ENCODE results near the gene SCFD1. TPM values are rescaled to one million over a fixed set of nuclear protein-coding genes. Genes with fewer than 3 reads are reported as not detected.

The SCFD1 gene
- total RNA-seq, 6 experiments from 2014 or later, result 26.5 to 44.6 (median 34.8) TPM

DNA sequence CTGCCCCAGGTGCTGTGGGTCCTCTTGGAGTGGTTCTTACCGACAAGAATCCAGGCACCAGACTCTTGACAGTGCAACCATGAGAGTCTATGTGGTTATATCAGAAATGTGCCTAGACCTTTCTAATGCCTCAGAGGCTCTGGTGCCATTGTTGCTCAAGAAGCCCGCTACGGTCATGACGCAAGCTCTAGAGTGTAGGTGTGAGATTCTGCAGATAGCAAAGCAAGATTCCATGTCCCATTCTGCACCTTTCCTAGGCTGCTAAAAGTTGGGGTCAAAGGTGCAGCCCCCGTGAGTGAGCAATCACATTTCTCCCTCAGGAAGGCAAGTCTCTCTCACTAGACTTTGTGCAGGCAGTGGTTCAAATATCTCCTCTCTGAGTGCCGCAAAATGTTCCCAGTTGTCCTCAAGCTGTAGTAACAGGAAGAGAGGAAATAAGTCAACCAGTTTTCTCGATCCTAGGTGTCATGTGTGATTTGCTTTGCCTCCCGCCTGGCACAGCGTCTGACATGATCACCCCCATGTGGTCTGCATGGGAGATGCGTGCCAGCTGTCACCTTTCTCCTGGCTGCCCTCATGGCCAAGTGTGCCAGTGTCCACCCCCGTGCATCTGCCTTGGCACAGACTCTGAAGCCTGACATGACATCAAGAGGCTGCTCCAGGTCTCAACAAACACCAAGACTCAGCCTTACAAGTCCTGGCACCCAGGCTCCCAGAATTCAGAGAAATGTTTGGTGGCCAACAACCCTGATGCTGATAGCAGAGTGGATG is 129.7 kb downstream of the SCFD1 start:
- intact Hi-C loops (cut with DNase I), result no loop called here
- TF ChIP-seq, protein P1, sequence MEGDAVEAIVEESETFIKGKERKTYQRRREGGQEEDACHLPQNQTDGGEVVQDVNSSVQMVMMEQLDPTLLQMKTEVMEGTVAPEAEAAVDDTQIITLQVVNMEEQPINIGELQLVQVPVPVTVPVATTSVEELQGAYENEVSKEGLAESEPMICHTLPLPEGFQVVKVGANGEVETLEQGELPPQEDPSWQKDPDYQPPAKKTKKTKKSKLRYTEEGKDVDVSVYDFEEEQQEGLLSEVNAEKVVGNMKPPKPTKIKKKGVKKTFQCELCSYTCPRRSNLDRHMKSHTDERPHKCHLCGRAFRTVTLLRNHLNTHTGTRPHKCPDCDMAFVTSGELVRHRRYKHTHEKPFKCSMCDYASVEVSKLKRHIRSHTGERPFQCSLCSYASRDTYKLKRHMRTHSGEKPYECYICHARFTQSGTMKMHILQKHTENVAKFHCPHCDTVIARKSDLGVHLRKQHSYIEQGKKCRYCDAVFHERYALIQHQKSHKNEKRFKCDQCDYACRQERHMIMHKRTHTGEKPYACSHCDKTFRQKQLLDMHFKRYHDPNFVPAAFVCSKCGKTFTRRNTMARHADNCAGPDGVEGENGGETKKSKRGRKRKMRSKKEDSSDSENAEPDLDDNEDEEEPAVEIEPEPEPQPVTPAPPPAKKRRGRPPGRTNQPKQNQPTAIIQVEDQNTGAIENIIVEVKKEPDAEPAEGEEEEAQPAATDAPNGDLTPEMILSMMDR (IDR thresholded peaks at IDR 0.05), result no peak
- no peak for TF ChIP-seq POLR2A (IDR thresholded peaks at IDR 0.05)
- WGBS (ENCODE audit: insufficient coverage, low coverage, low lambda C conversion rate, missing lambda C conversion rate), result 63% methylated on average over 6 of the region's 11 CpGs

DNA sequence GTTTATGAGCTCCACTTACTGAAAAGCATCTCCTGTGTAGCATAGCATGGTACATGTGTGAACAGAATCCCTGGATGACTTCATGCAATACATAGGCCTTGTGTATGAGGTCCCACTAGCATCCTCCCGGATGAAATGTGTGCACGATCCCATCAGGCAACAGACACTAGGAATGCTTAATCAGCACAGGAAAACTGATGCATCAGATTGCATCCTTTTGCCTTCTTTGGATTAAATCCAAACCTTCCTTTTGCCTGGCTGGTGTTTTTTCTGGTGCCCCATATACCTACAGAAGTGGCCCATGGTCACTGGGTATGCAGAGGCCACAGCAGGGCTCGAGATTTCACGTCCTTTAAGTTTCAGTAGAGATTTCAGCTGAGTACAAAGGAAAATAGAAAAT is 131.3 kb downstream of the SCFD1 start:
- H3K27ac ChIP-seq, result no peak overlapping the region
- no peak for TF ChIP-seq POLR2A (IDR thresholded peaks at IDR 0.05)
- TF ChIP-seq, protein P1 (IDR thresholded peaks at IDR 0.05), result no peak
- no peak for ATAC-seq
- 78% methylated on average over 3 of the region's 4 CpGs for WGBS (ENCODE audit: insufficient coverage, low coverage, low lambda C conversion rate, missing lambda C conversion rate)
- no peaks in the 10 kb centered on the region for H3K27me3 ChIP-seq
- no peak overlapping the region for H3K4me3 ChIP-seq
- no peaks in the 10 kb centered on the region for H3K4me1 ChIP-seq
- H3K36me3 ChIP-seq, result no peaks in the 10 kb centered on the region
- DNase-seq, result no peak
- H3K9me3 ChIP-seq, result no peaks in the 10 kb centered on the region
- intact Hi-C loops (cut with DNase I), result no loop called here

More for the DNA sequence above, 129.7 kb downstream of the SCFD1 start:
- Histone ChIP-seq H3K4me1 (no peaks in the 10 kb centered on the region), H3K27ac (no peak overlapping the region), H3K36me3 (no peaks in the 10 kb centered on the region), H3K9me3 (no peaks in the 10 kb centered on the region), H3K4me3 (no peak overlapping the region), H3K27me3 (no peaks in the 10 kb centered on the region)
- DNase-seq (no peak), ATAC-seq (peak in 2 of 4 donors; percentile 31 to 38)

DNA sequence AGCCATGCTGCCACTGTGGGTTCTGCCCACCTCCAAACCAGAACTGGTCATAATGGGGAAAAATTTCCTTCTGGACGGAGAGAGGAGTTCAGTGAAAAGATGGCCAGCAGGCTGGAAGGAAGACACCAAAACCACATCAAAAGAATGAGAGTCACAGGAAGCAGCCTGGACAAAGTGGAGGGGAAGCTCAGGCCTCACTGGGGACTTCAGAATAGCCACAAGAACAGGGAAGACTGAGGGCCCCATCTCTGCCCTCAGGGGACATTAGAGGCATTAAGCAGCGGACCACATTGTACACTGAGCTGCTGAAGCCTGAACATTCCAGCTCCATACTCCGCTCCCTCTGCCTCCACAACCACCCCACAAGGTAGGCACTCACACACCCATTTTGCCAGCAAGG is 132.7 kb downstream of the SCFD1 start:
- DNase-seq, result no peak
- intact Hi-C loops (cut with DNase I), result no loop called here
- H3K4me3 ChIP-seq, result no peak overlapping the region
- H3K4me1 ChIP-seq, result no peaks in the 10 kb centered on the region
- WGBS (ENCODE audit: insufficient coverage, low coverage, low lambda C conversion rate, missing lambda C conversion rate), result 40% methylated on average over 1 of the region's 3 CpGs
- H3K9me3 ChIP-seq, result no peaks in the 10 kb centered on the region
- no peaks in the 10 kb centered on the region for H3K27me3 ChIP-seq
- ATAC-seq, result no peak
- TF ChIP-seq, protein P1 (IDR thresholded peaks at IDR 0.05), result no peak
- no peak for TF ChIP-seq POLR2A (IDR thresholded peaks at IDR 0.05)
- no peak overlapping the region for H3K27ac ChIP-seq
- no peaks in the 10 kb centered on the region for H3K36me3 ChIP-seq

DNA sequence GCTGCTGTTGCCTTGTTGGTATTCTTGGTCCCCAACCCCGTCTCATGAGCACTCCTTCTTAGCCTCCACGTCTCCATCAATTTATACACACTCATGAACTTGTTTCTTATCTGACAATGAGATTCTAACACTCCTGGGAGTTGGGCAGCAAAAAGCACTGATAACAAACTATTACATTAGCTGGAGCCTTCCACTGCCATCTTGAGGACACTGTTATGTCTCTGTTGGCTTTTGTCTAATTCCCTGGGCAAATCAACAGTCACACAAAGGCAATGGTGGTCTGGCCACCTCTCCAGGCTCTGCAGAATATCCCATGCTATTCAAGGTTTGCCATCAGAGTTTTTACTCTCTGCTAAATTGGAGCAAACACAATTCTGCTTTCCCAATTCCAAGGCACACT is 134.5 kb downstream of the SCFD1 start:
- Histone ChIP-seq H3K27ac (no peak overlapping the region), H3K4me3 (no peak overlapping the region), H3K4me1 (no peaks in the 10 kb centered on the region), H3K36me3 (no peaks in the 10 kb centered on the region), H3K27me3 (no peaks in the 10 kb centered on the region), H3K9me3 (no peaks in the 10 kb centered on the region)
- ATAC-seq (no peak), DNase-seq (no peak)
- TF ChIP-seq, protein P1 (IDR thresholded peaks at IDR 0.05), result no peak
- TF ChIP-seq POLR2A (IDR thresholded peaks at IDR 0.05), result no peak
- 68% methylated on average over 2 of the region's 2 CpGs for WGBS (ENCODE audit: insufficient coverage, low coverage, low lambda C conversion rate, missing lambda C conversion rate)
- intact Hi-C loops (cut with DNase I), result no loop called here

Measured in right lobe of liver (tissue), 6 donors.